Measurements from ENCODE around the gene PAQR8. TPM values are rescaled to one million over a fixed set of nuclear protein-coding genes. Genes with fewer than 3 reads are reported as not detected.

Gene PAQR8
- total RNA-seq, 1 donor from 2014 or later = 1.5 TPM

- no peaks in the 10 kb centered on the region for H3K27me3 Mint-ChIP-seq (ENCODE audit: low read depth, unreplicated experiment)
- TF ChIP-seq, protein P1, sequence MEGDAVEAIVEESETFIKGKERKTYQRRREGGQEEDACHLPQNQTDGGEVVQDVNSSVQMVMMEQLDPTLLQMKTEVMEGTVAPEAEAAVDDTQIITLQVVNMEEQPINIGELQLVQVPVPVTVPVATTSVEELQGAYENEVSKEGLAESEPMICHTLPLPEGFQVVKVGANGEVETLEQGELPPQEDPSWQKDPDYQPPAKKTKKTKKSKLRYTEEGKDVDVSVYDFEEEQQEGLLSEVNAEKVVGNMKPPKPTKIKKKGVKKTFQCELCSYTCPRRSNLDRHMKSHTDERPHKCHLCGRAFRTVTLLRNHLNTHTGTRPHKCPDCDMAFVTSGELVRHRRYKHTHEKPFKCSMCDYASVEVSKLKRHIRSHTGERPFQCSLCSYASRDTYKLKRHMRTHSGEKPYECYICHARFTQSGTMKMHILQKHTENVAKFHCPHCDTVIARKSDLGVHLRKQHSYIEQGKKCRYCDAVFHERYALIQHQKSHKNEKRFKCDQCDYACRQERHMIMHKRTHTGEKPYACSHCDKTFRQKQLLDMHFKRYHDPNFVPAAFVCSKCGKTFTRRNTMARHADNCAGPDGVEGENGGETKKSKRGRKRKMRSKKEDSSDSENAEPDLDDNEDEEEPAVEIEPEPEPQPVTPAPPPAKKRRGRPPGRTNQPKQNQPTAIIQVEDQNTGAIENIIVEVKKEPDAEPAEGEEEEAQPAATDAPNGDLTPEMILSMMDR (IDR thresholded peaks at IDR 0.05; ENCODE audit: insufficient read depth, low read depth, low read length) = no peak
- no peak for TF ChIP-seq EZH2 (IDR thresholded peaks at IDR 0.05; ENCODE audit: insufficient read depth, low read length)
- H3K9me3 ChIP-seq (ENCODE audit: insufficient read depth, low read depth, low read length) = no peaks in the 10 kb centered on the region
- no peaks in the 10 kb centered on the region for H3K9me3 Mint-ChIP-seq (ENCODE audit: unreplicated experiment)
- no peaks in the 10 kb centered on the region for H3K79me2 ChIP-seq (ENCODE audit: insufficient read depth, low read length)
- H3K27ac Mint-ChIP-seq (ENCODE audit: unreplicated experiment) = no peak overlapping the region
- H3K36me3 ChIP-seq (ENCODE audit: insufficient read depth, low read length) = no peaks in the 10 kb centered on the region
- peak overlapping the region; percentile 79 for H3K4me3 Mint-ChIP-seq (ENCODE audit: unreplicated experiment)
- H3K4me1 ChIP-seq (ENCODE audit: insufficient read depth, low read length) = peaks cover 10% of the 10 kb centered on the region
- H4K20me1 ChIP-seq (ENCODE audit: insufficient read depth, low read length) = peaks cover 5% of the 10 kb centered on the region
- H3K4me1 Mint-ChIP-seq (ENCODE audit: low read depth, unreplicated experiment) = peaks cover 5% of the 10 kb centered on the region
- no peaks in the 10 kb centered on the region for H3K36me3 Mint-ChIP-seq (ENCODE audit: low read depth, unreplicated experiment)
- H3K9ac ChIP-seq (ENCODE audit: low read length) = no peak overlapping the region
- no peak for FAIRE-seq
- H3K27me3 ChIP-seq (ENCODE audit: insufficient read depth, low read length) = no peaks in the 10 kb centered on the region
- DNase-seq (ENCODE audit: low read depth) = no peak
- no peak overlapping the region for H2AFZ ChIP-seq (ENCODE audit: low read depth, low read length)
- no peak overlapping the region for H3K27ac ChIP-seq (ENCODE audit: low read depth, low read length)
- H3K4me2 ChIP-seq (ENCODE audit: low read length) = peak overlapping the region; percentile 100
- peak overlapping the region; percentile 84 for H3K4me3 ChIP-seq (ENCODE audit: insufficient read depth, low read depth, low read length)
Measured at GRCh38 chr6:52360601-52361413, 1.1 kb upstream of the PAQR8 start.

- Mint-ChIP-seq H3K27me3 (ENCODE audit: low read depth, unreplicated experiment) (no peaks in the 10 kb centered on the region), H3K27ac (ENCODE audit: unreplicated experiment) (peak overlapping the region; percentile 78), H3K36me3 (ENCODE audit: low read depth, unreplicated experiment) (no peaks in the 10 kb centered on the region), H3K9me3 (ENCODE audit: unreplicated experiment) (no peaks in the 10 kb centered on the region), H3K4me1 (ENCODE audit: low read depth, unreplicated experiment) (peaks cover 5% of the 10 kb centered on the region), H3K4me3 (ENCODE audit: unreplicated experiment) (peak overlapping the region; percentile 79)
- FAIRE-seq (no peak), DNase-seq (ENCODE audit: low read depth) (peak; percentile 14)
- no peaks in the 10 kb centered on the region for H3K9me3 ChIP-seq (ENCODE audit: insufficient read depth, low read depth, low read length)
- peaks cover 10% of the 10 kb centered on the region for H3K4me1 ChIP-seq (ENCODE audit: insufficient read depth, low read length)
- TF ChIP-seq, protein P1 (IDR thresholded peaks at IDR 0.05; ENCODE audit: insufficient read depth, low read depth, low read length) = no peak
- no peak for TF ChIP-seq EZH2 (IDR thresholded peaks at IDR 0.05; ENCODE audit: insufficient read depth, low read length)
- no peaks in the 10 kb centered on the region for H3K27me3 ChIP-seq (ENCODE audit: insufficient read depth, low read length)
- H3K36me3 ChIP-seq (ENCODE audit: insufficient read depth, low read length) = no peaks in the 10 kb centered on the region
- peak overlapping the region; percentile 100 for H3K4me2 ChIP-seq (ENCODE audit: low read length)
- H3K4me3 ChIP-seq (ENCODE audit: insufficient read depth, low read depth, low read length) = peak overlapping the region; percentile 84
- peak overlapping the region; percentile 82 for H3K9ac ChIP-seq (ENCODE audit: low read length)
- peaks cover 5% of the 10 kb centered on the region for H4K20me1 ChIP-seq (ENCODE audit: insufficient read depth, low read length)
- H2AFZ ChIP-seq (ENCODE audit: low read depth, low read length) = peak overlapping the region; percentile 89
- H3K79me2 ChIP-seq (ENCODE audit: insufficient read depth, low read length) = no peaks in the 10 kb centered on the region
- H3K27ac ChIP-seq (ENCODE audit: low read depth, low read length) = peak overlapping the region; percentile 48
Measured at GRCh38 chr6:52361414-52361944, 472 bp upstream of the PAQR8 start.
